ENCODE results near the gene OSR1. TPM values are rescaled to one million over a fixed set of nuclear protein-coding genes. Genes with fewer than 3 reads are reported as not detected.
"Not testable (repeated sequence)": the region's sequence is repeated elsewhere in the genome, so short reads cannot be mapped to it uniquely, and the experiment has no call there.

OSR1 gene
- polyA plus RNA-seq, 1 donor, result 13.7 TPM

- no peak for DNase-seq
Measured at GRCh38 chr2:19331450-19331849, 27.0 kb downstream of the OSR1 start.

- no peak for DNase-seq
Measured at GRCh38 chr2:19330436-19330835, 28.0 kb downstream of the OSR1 start.

GRCh38 chr2:19329445-19329844 is 29.0 kb downstream of the OSR1 start:
- DNase-seq, result no peak

GRCh38 chr2:19327496-19327895 is 30.9 kb downstream of the OSR1 start:
- no peak for DNase-seq

GRCh38 chr2:19321946-19322345 is 36.5 kb downstream of the OSR1 start:
- DNase-seq, result no peak

- DNase-seq, result no peak
Measured at GRCh38 chr2:19320813-19321212, 37.6 kb downstream of the OSR1 start.

GRCh38 chr2:19319698-19320097 is 38.7 kb downstream of the OSR1 start:
- DNase-seq, result no peak

GRCh38 chr2:19319064-19319463 is 39.4 kb downstream of the OSR1 start:
- DNase-seq, result no peak

- DNase-seq, result no peak
Measured at GRCh38 chr2:19313553-19313952, 44.9 kb downstream of the OSR1 start.

- DNase-seq, result no peak
Measured at GRCh38 chr2:19312949-19313348, 45.5 kb downstream of the OSR1 start.

GRCh38 chr2:19306065-19306464 is 52.4 kb downstream of the OSR1 start:
- DNase-seq, result not testable (repeated sequence)

- not testable (repeated sequence) for DNase-seq
Measured at GRCh38 chr2:19305400-19306055, 52.9 kb downstream of the OSR1 start.

- DNase-seq, result no peak
Measured at GRCh38 chr2:19301706-19302105, 56.7 kb downstream of the OSR1 start.
